Measurements from ENCODE around the gene PTGER4.

- no peak for TF ChIP-seq CTCF (IDR thresholded peaks at IDR 0.05)
- TF ChIP-seq POLR2AphosphoS5 (IDR thresholded peaks at IDR 0.05; ENCODE audit: insufficient read depth in 1 of 2, low read depth in 1 of 2) = no peak
Observed at GRCh38 chr5:40646266-40646665, 33.4 kb upstream of the PTGER4 start.
